Heart left ventricle (tissue), 16 donors: Measurements from ENCODE around the gene HS3ST5. TPM values are rescaled to one million over a fixed set of nuclear protein-coding genes. Genes with fewer than 3 reads are reported as not detected.

Experiments used
- ATAC-seq, 4 donors: fragments of 200-7000 bp; cut with Tn5 transposase; one replicate each; pipeline ENCODE4 v1.9.1; 2020 to 2022; ENCODE audit warnings: moderate library complexity in 4 of 4, mild to moderate bottlenecking in 3 of 4, moderate number of reproducible peaks in 1 of 4
- DNase-seq, 5 donors: peaks; one replicate each; pipeline ENCODE4 v3.0.0-alpha.2; 2020
- H3K27ac ChIP-seq, 12 donors: fragments of 200-600 bp; sonication (generic) in 4 of 12; one replicate each; pipeline versions ENCODE4 v1.5.0 to v1.8.0; 2016 to 2022; ENCODE audit warnings: mild to moderate bottlenecking in 2 of 12
- H3K27me3 ChIP-seq, 9 donors: fragments of 200-600 bp; sonication (generic) in 2 of 9; one replicate each; pipeline versions ENCODE4 v1.5.1 to v1.8.0; 2016 to 2022; ENCODE audit warnings: mild to moderate bottlenecking in 3 of 9
- H3K36me3 ChIP-seq, 9 donors: fragments of 200-600 bp; sonication (generic) in 2 of 9; one replicate each; pipeline versions ENCODE4 v1.5.0 to v1.8.0; 2018 to 2022; ENCODE audit warnings: mild to moderate bottlenecking in 2 of 9
- H3K4me1 ChIP-seq, 12 donors: fragments of 200-600 bp; sonication (generic) in 4 of 12; one replicate each; pipeline versions ENCODE4 v1.5.0 to v1.8.0; 2016 to 2022; ENCODE audit warnings: mild to moderate bottlenecking in 3 of 12
- H3K4me3 ChIP-seq, 12 donors: fragments of 200-600 bp; sonication (generic) in 4 of 12; one replicate each; pipeline versions ENCODE4 v1.5.0 to v1.8.0; 2017 to 2022; ENCODE audit warnings: mild to moderate bottlenecking in 9 of 12, moderate library complexity in 4 of 12
- H3K9me3 ChIP-seq, 12 donors: fragments of 200-600 bp; sonication (generic) in 4 of 12; one replicate each; pipeline versions ENCODE4 v1.5.0 to v1.8.0; 2016 to 2022; ENCODE audit warnings: mild to moderate bottlenecking in 1 of 12
- POLR2A ChIP-seq, 2 donors: fragments of 450-650 bp; IDR thresholded peaks; one replicate each; pipeline ENCODE4 v1.6.1; 2017; ENCODE audit warnings: antibody characterized with exemption in 2 of 2, mild to moderate bottlenecking in 2 of 2, moderate library complexity in 2 of 2
- WGBS, 4 donors: extraction: QIAGEN DNeasy Blood & Tissue Kit in 2 of 4; methylation state at CpG; one replicate each; pipeline versions ENCODE4 v1.1.5 to v1.1.7; 2013 to 2018; 5-methylcytosine and 5-hydroxymethylcytosine counted together
- intact Hi-C, 10 donors: fragments of 100-400 bp; cut with DNase I; formaldehyde crosslinking; loops; one replicate each; pipeline versions ENCODE4 v1.11.1 to v1.14.2; 2022
- polyA plus RNA-seq, 2 donors: library from polyadenylated mRNA; stranded (reverse); fragments of 200-250 nt; gene quantifications; one replicate each; pipeline ENCODE4 v1.2.3, GENCODE V29; 2013
- total RNA-seq, 9 donors: library from RNA; depleted of rRNA in 2 of 9; stranded (reverse); fragments of >200 nt in 2 of 9; fragmentation: NEBNext Ultra II Directional in 3 of 9; extraction: Animal tissue kit (Norgen Biotek cat#: 25700) in 3 of 9; gene quantifications; one replicate each; pipeline versions ENCODE4 v1.1.0 to v1.2.4, GENCODE V29; 2016 to 2023
- TF ChIP-seq, protein P1 (sequence below), 12 donors: fragments of 200-600 bp; sonication (generic) in 4 of 12; IDR thresholded peaks; one replicate each; pipeline versions ENCODE4 v1.5.0 to v1.8.0; 2018 to 2022; ENCODE audit warnings: antibody characterized with exemption in 12 of 12, mild to moderate bottlenecking in 5 of 12
- donor health status: ischemic (EF 13 %, LVEDD 7.1; RV severe dilation, severe dysfunction).
- donor health status: healthy with polysubstance abuse.
- donor health status: DM: no; HTN: yes; CAD: no.
- donor health status: DM: no; HTN: no; CAD: no.
- donor health status: ischemic (EF 25% LVEDD 6.9; RV normal size, moderate dysfunction).
- donor health status: ischemic (EF 25% LVEDD 5.7; RV mildly dilated, moderate dysfunction).
- donor health status: healthy.
- donor health status: DM: yes; HTN: yes; CAD: no.
- donor health status: ischemic (EF 35%, LVEDD 5.7; RV mildly dilated, moderate dysfunction).
- donor health status: nonischemic (EF 11% LVEDD 7.7; RV severe dilation, severe dysfunction).
- donor health status: DM: yes; HTN: yes; CAD: no.
- donor health status: PGD.
- donor health status: ischemic (EF 29% LVEDD 5.4; RV normal size, mild dysfunction).
- donor health status: nonischemic (EF 23%, LVEDD 6.1; RV moderate dilation, normal function).

The HS3ST5 gene
- total and polyA plus RNA-seq, 11 donors: not detected

DNA sequence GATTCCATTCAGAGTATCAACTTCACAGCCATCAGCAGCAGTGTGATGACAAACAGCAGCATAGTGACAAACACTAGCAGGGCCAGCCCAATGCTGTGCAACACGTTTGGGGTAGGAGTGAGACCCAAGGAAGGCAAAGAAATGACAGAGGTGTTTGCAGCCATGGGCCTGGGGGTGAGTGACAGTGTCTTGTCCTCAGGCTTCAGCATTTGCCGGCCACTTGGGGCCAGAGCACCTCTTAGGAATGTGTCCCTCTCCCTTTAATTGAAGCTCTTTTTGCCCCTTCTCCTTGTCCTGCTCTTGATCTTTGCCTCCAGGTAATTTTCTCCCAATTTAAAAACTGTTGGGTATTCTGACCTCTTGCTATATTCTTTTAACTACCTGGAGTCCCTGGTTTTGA is 84.4 kb downstream of the HS3ST5 start:
- intact Hi-C loops: no loop called here
- Histone ChIP-seq H3K27ac (no peak overlapping the region), H3K36me3 (no peaks in the 10 kb centered on the region), H3K4me1 (no peaks in the 10 kb centered on the region), H3K4me3 (no peak overlapping the region), H3K27me3 (no peaks in the 10 kb centered on the region), H3K9me3 (peaks cover 0 to 4% (median 0%) of the 10 kb centered on the region in 12 donors)
- ATAC-seq (no peak), DNase-seq (no peak)
- 27 to 60% (median 43%) methylated on average over 2 of the region's 2 CpGs for WGBS, 4 donors
- TF ChIP-seq, protein P1, sequence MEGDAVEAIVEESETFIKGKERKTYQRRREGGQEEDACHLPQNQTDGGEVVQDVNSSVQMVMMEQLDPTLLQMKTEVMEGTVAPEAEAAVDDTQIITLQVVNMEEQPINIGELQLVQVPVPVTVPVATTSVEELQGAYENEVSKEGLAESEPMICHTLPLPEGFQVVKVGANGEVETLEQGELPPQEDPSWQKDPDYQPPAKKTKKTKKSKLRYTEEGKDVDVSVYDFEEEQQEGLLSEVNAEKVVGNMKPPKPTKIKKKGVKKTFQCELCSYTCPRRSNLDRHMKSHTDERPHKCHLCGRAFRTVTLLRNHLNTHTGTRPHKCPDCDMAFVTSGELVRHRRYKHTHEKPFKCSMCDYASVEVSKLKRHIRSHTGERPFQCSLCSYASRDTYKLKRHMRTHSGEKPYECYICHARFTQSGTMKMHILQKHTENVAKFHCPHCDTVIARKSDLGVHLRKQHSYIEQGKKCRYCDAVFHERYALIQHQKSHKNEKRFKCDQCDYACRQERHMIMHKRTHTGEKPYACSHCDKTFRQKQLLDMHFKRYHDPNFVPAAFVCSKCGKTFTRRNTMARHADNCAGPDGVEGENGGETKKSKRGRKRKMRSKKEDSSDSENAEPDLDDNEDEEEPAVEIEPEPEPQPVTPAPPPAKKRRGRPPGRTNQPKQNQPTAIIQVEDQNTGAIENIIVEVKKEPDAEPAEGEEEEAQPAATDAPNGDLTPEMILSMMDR (IDR thresholded peaks at IDR 0.05): no peak
- no peak for TF ChIP-seq POLR2A (IDR thresholded peaks at IDR 0.05)

DNA sequence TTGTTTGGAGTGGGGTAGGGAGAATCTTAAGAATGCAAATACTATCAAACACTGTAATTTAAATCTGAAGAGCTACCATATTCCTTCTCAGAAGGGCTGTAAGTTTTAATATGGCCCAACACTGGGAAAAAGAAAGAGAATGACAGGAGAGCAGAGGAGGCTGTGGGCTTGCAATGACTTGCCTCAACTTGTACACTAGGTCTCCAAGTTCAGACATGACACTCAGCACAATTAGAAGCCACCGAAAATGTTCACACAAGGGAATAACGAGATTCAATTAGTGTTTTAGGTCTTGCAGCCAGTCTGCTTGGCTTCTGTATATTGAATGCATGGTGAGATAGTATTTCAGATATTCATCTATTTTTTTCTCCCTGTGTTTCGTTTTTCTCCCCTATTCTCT is 89.4 kb downstream of the HS3ST5 start:
- intact Hi-C loops: no loop called here
- WGBS, 4 donors: 75 to 81% (median 79%) methylated on average over 3 of the region's 3 CpGs
- no peak for DNase-seq
- peaks cover 0 to 4% (median 0%) of the 10 kb centered on the region in 12 donors for H3K9me3 ChIP-seq
- H3K4me3 ChIP-seq: no peak overlapping the region
- H3K27me3 ChIP-seq: no peaks in the 10 kb centered on the region
- no peak overlapping the region for H3K27ac ChIP-seq
- ATAC-seq: no peak
- no peaks in the 10 kb centered on the region for H3K36me3 ChIP-seq
- H3K4me1 ChIP-seq: no peaks in the 10 kb centered on the region
- TF ChIP-seq, protein P1 (IDR thresholded peaks at IDR 0.05): no peak
- no peak for TF ChIP-seq POLR2A (IDR thresholded peaks at IDR 0.05)

DNA sequence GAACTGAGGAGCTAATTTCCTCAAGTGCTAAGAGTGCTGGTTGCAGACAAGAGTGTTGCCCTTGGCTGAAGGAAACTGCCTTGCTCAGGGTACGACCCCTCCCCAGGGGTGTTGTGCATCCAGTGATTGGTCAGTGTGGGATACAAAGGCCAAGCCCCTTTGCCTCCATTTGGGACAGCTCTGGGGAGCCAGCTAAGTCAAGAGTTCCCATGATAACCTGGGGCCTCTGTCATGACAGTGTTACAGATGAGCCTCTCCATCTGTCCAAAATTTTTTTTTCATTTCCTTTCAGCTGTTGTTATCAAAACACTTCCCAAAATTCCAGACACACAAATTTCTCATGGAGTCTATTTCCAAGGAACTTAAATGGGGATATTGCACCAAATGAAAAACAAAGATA is 93.3 kb downstream of the HS3ST5 start:
- TF ChIP-seq, protein P1 (IDR thresholded peaks at IDR 0.05): no peak
- TF ChIP-seq POLR2A (IDR thresholded peaks at IDR 0.05): no peak
- 44 to 47% (median 45%) methylated on average over 1 of the region's 1 CpG for WGBS, 4 donors
- ATAC-seq (no peak), DNase-seq (no peak)
- Histone ChIP-seq H3K9me3 (no peaks in the 10 kb centered on the region), H3K4me1 (no peaks in the 10 kb centered on the region), H3K4me3 (no peak overlapping the region), H3K27ac (no peak overlapping the region), H3K27me3 (no peaks in the 10 kb centered on the region), H3K36me3 (no peaks in the 10 kb centered on the region)
- intact Hi-C loops: no loop called here

DNA sequence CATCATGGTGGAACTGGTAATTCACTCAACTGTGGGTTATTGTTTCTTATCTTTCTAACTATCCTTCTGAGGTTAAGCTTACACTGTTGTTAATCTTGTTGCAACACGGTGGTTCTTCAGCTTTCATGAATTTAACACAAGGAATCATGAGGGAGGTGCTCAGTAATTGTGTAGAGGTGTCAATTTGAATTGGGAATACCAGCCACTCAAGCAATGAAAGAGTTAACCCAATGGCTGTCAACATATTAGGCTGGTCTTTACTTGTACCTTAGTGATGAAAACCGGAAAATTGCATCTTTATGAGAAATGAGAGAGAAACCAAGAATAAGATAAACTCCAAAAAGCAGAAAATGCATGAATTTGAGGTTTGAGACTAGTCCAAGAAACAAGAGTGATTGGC is 95.7 kb downstream of the HS3ST5 start:
- intact Hi-C loops: no loop called here
- no peak for ATAC-seq
- no peak for TF ChIP-seq POLR2A (IDR thresholded peaks at IDR 0.05)

DNA sequence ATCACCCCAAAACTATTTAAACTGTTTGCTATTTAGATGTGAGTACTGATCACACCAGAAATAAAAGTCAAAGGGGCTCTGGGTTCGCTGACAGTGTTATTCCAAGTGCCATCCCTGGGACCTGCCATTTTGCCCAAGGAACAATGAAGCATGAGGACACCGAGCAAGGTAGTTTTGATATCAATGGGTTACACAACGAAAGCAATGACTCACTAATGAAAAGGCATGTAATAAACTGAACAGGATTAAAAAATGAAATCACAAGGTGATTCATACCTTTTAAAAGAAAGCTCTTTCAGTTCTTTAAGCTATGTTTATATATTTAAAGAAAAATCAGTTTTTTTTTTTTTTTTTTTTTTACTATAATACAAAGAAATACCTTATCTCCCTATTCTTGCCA is 102.0 kb downstream of the HS3ST5 start:
- ATAC-seq (no peak), DNase-seq (no peak)
- Histone ChIP-seq H3K27ac (no peak overlapping the region), H3K9me3 (no peaks in the 10 kb centered on the region), H3K36me3 (no peaks in the 10 kb centered on the region), H3K4me1 (no peaks in the 10 kb centered on the region), H3K27me3 (no peaks in the 10 kb centered on the region), H3K4me3 (no peak overlapping the region)
- intact Hi-C loops: no loop called here
- TF ChIP-seq, protein P1 (IDR thresholded peaks at IDR 0.05): no peak
- TF ChIP-seq POLR2A (IDR thresholded peaks at IDR 0.05): no peak
- 78 to 90% (median 83%) methylated on average over 3 of the region's 3 CpGs for WGBS, 4 donors

More for the DNA sequence above, 95.7 kb downstream of the HS3ST5 start:
- Histone ChIP-seq H3K36me3 (no peaks in the 10 kb centered on the region), H3K27me3 (no peaks in the 10 kb centered on the region), H3K9me3 (no peaks in the 10 kb centered on the region), H3K27ac (no peak overlapping the region), H3K4me3 (no peak overlapping the region), H3K4me1 (no peaks in the 10 kb centered on the region)
- 34 to 47% (median 37%) methylated on average over 2 of the region's 2 CpGs for WGBS, 4 donors
- DNase-seq: no peak
